Keratinocyte (primary cell): ENCODE data around the gene MME. TPM values are rescaled to one million over a fixed set of nuclear protein-coding genes. Genes with fewer than 3 reads are reported as not detected.

Experiments used
- DNase-seq: peaks from one replicate; pipeline ENCODE4 v3.0.0-alpha.2; 2011; ENCODE audit warnings: low read depth, missing footprints, low spot score
- FAIRE-seq: peaks from 2 replicates; lab custom pipeline; 2011; peaks lifted over from hg19 to GRCh38; lab: Jason Lieb, UNC
- H2AFZ ChIP-seq: 2 replicates; pipeline ENCODE4 v1.6.0; 2012; ENCODE audit warnings: low read length, control low read depth, inconsistent platforms; ENCODE audit not compliant: control insufficient read depth
- H3K27ac ChIP-seq: 2 replicates; pipeline ENCODE4 v1.5.1; 2011; ENCODE audit warnings: low read length; ENCODE audit not compliant: control insufficient read depth, insufficient read depth
- H3K27me3 ChIP-seq: 3 replicates; pipeline ENCODE4 v1.6.0; 2011; ENCODE audit warnings: low read length; ENCODE audit not compliant: control insufficient read depth, insufficient read depth; ENCODE audit errors: extremely low read depth
- H3K36me3 ChIP-seq, 2 experiments: 2 replicates in 1 of 2; 3 replicates in 1 of 2; pipeline ENCODE4 v1.5.1; 2011; ENCODE audit warnings: low read length in 2 of 2, mild to moderate bottlenecking in 1 of 2; ENCODE audit not compliant: control insufficient read depth in 2 of 2, insufficient read depth in 2 of 2; ENCODE audit errors: extremely low read depth in 1 of 2
- H3K4me1 ChIP-seq: 3 replicates; pipeline ENCODE4 v1.5.1; 2011; ENCODE audit warnings: low read length; ENCODE audit not compliant: control insufficient read depth, insufficient read depth; ENCODE audit errors: extremely low read depth
- H3K4me2 ChIP-seq: 3 replicates; pipeline ENCODE4 v1.6.0; 2011; ENCODE audit warnings: low read depth, low read length; ENCODE audit not compliant: control insufficient read depth, insufficient read depth; ENCODE audit errors: extremely low read depth
- H3K4me3 ChIP-seq, 3 experiments: fragments of 200-600 bp in 1 of 3; sonication (generic) in 1 of 3; 2 replicates in 2 of 3; 3 replicates in 1 of 3; pipeline ENCODE4 v1.5.1; 2011 to 2016; ENCODE audit warnings: low read length in 3 of 3, mild to moderate bottlenecking in 3 of 3, control low read depth in 2 of 3, inconsistent platforms in 1 of 3, low read depth in 1 of 3, mixed read lengths in 1 of 3, mixed run types in 1 of 3, moderate library complexity in 1 of 3; ENCODE audit not compliant: control insufficient read depth in 2 of 3, insufficient read depth in 2 of 3; ENCODE audit errors: extremely low read depth in 1 of 3
- H3K79me2 ChIP-seq: 2 replicates; pipeline ENCODE4 v1.6.0; 2012; ENCODE audit warnings: low read length; ENCODE audit not compliant: control insufficient read depth, insufficient read depth
- H3K9ac ChIP-seq: 3 replicates; pipeline ENCODE4 v1.6.0; 2011; ENCODE audit warnings: low read length; ENCODE audit not compliant: control insufficient read depth, insufficient read depth; ENCODE audit errors: extremely low read depth
- H3K9me1 ChIP-seq: 3 replicates; pipeline ENCODE4 v1.6.0; 2011; ENCODE audit warnings: low read length; ENCODE audit not compliant: control insufficient read depth, insufficient read depth; ENCODE audit errors: extremely low read depth
- H3K9me3 ChIP-seq: 2 replicates; pipeline ENCODE4 v1.5.1; 2012; ENCODE audit warnings: low read depth, low read length; ENCODE audit not compliant: control insufficient read depth
- H4K20me1 ChIP-seq: 3 replicates; pipeline ENCODE4 v1.6.0; 2011; ENCODE audit warnings: low read length; ENCODE audit not compliant: control insufficient read depth, insufficient read depth; ENCODE audit errors: extremely low read depth
- CTCF ChIP-seq, 3 experiments: IDR thresholded peaks in 1 of 3; conservative IDR thresholded peaks in 1 of 3; optimal IDR thresholded peaks in 1 of 3; 2 replicates in 2 of 3; 3 replicates in 1 of 3; pipeline versions ENCODE3 to v1.5.1; 2011; ENCODE audit warnings: low read length in 3 of 3, mild to moderate bottlenecking in 3 of 3, moderate library complexity in 2 of 3, control low read depth in 1 of 3, inconsistent platforms in 1 of 3; ENCODE audit not compliant: insufficient read depth in 2 of 3; ENCODE audit errors: extremely low read depth in 1 of 3
- EZH2 ChIP-seq: IDR thresholded peaks from one replicate; pipeline ENCODE4 v1.6.1; 2012; ENCODE audit warnings: inconsistent platforms, mild to moderate bottlenecking, low read length, moderate library complexity
- dilution Hi-C: fragments of 300-500 bp; cut with MboI; formaldehyde crosslinking; loops from one replicate; pipeline ENCODE4 v1.7.0; 2020; ENCODE audit warnings: low sequenced_read_pairs; ENCODE audit not compliant: extremely low pct_ligation_motif_present
- polyA plus RNA-seq, 5 experiments: library from polyadenylated mRNA; depleted of rRNA in 3 of 5; stranded (reverse) in 3 of 5; stranded (forward) in 1 of 5; unstranded in 1 of 5; fragments of >200 nt; gene quantifications; 1 replicate in 1 of 5; 2 replicates in 3 of 5; 3 replicates in 1 of 5; pipeline versions ENCODE4 v1.2.1 to v1.2.3, GENCODE V29; 2011 to 2012; ENCODE audit warnings: missing spikeins in 2 of 5, low read depth in 1 of 5, low replicate concordance in 1 of 5

Gene MME
- polyA plus RNA-seq, 1 donor (not counting 4 experiments of a cell fraction or from before 2014, with no cell fraction given), result 2.0 TPM

GRCh38 chr3:155208183-155208800 is 128.2 kb downstream of the MME start:
- TF ChIP-seq CTCF (optimal IDR thresholded peaks at IDR 0.05 in 1 of 3, IDR thresholded peaks at IDR 0.05 in 1 of 3, conservative IDR thresholded peaks at IDR 0.05 in 1 of 3; ENCODE audit: extremely low read depth in 1 of 3, insufficient read depth in 2 of 3, low read length in 3 of 3) (no peak), EZH2 (no peak)
- Histone ChIP-seq H3K79me2 (no peaks in the 10 kb centered on the region), H3K9ac (no peak overlapping the region), H3K36me3 (no peaks in the 10 kb centered on the region), H3K4me3 (no peak overlapping the region), H3K9me1 (no peaks in the 10 kb centered on the region), H3K27me3 (no peaks in the 10 kb centered on the region), H3K9me3 (no peaks in the 10 kb centered on the region), H3K27ac (no peak overlapping the region), H3K4me1 (no peaks in the 10 kb centered on the region), H2AFZ (no peak overlapping the region), H3K4me2 (no peak overlapping the region), H4K20me1 (no peaks in the 10 kb centered on the region)
- no peak for FAIRE-seq
- no peak for DNase-seq
- dilution Hi-C loops, result no loop called here

GRCh38 chr3:155210736-155211135 is 130.6 kb downstream of the MME start:
- dilution Hi-C loops, result no loop called here

More at GRCh38 chr3:155210736-155211135, 130.6 kb downstream of the MME start:
- DNase-seq (no peak), FAIRE-seq (no peak)
- no peaks in the 10 kb centered on the region for H3K9me3 ChIP-seq
- H3K27me3 ChIP-seq, result no peaks in the 10 kb centered on the region
- no peaks in the 10 kb centered on the region for H3K36me3 ChIP-seq
- H3K9me1 ChIP-seq, result no peaks in the 10 kb centered on the region
- no peaks in the 10 kb centered on the region for H3K79me2 ChIP-seq
- H3K4me3 ChIP-seq, result no peak overlapping the region
- no peak overlapping the region for H3K27ac ChIP-seq
- no peak for TF ChIP-seq CTCF (optimal IDR thresholded peaks at IDR 0.05 in 1 of 3, IDR thresholded peaks at IDR 0.05 in 1 of 3, conservative IDR thresholded peaks at IDR 0.05 in 1 of 3; ENCODE audit: extremely low read depth in 1 of 3, insufficient read depth in 2 of 3, low read length in 3 of 3)
- no peak overlapping the region for H3K9ac ChIP-seq
- no peak overlapping the region for H3K4me2 ChIP-seq
- H3K4me1 ChIP-seq, result no peaks in the 10 kb centered on the region
- no peaks in the 10 kb centered on the region for H4K20me1 ChIP-seq
- H2AFZ ChIP-seq, result no peak overlapping the region
